Measurements from ENCODE around the gene B3GALT6.
"Not testable (repeated sequence)": the region's sequence is repeated elsewhere in the genome, so short reads cannot be mapped to it uniquely, and the experiment has no call there.

Gene B3GALT6

GRCh38 chr1:1246577-1247340 lies 14.7 kb downstream of the B3GALT6 start, which contains the start of gene C1QTNF12:
TSS of gene C1QTNF12 (minus strand) at chr1:1246722. CDS start at chr1:1246690, 32 bp downstream.
- no peak for DNase-seq

- DNase-seq, result no peak
Observed at GRCh38 chr1:1247341-1247913, 15.4 kb downstream of the B3GALT6 start.

GRCh38 chr1:1248009-1248913 lies 16.2 kb downstream of the B3GALT6 start:
- not testable (repeated sequence) for DNase-seq

- no peak for DNase-seq
Observed at GRCh38 chr1:1250786-1251284, 18.8 kb downstream of the B3GALT6 start.

- DNase-seq, result no peak
Observed at GRCh38 chr1:1253314-1253713, 21.3 kb downstream of the B3GALT6 start.

- no peak for DNase-seq
Observed at GRCh38 chr1:1253972-1254666, 22.1 kb downstream of the B3GALT6 start.

GRCh38 chr1:1254667-1254998 lies 22.6 kb downstream of the B3GALT6 start:
- DNase-seq, result no peak

GRCh38 chr1:1255078-1255477 lies 23.0 kb downstream of the B3GALT6 start:
- DNase-seq, result no peak

- no peak for DNase-seq
Observed at GRCh38 chr1:1255611-1256010, 23.6 kb downstream of the B3GALT6 start.

GRCh38 chr1:1256956-1257871 lies 25.2 kb downstream of the B3GALT6 start:
- DNase-seq, result no peak

GRCh38 chr1:1259119-1259488 lies 27.1 kb downstream of the B3GALT6 start:
- DNase-seq, result no peak

- DNase-seq, result no peak
Observed at GRCh38 chr1:1259540-1259939, 27.5 kb downstream of the B3GALT6 start.

- DNase-seq, result no peak
Observed at GRCh38 chr1:1259951-1260600, 28.0 kb downstream of the B3GALT6 start.

- no peak for DNase-seq
Observed at GRCh38 chr1:1260843-1261560, 29.0 kb downstream of the B3GALT6 start.

- no peak for DNase-seq
Observed at GRCh38 chr1:1262071-1262470, 30.0 kb downstream of the B3GALT6 start.

GRCh38 chr1:1262758-1263157 lies 30.7 kb downstream of the B3GALT6 start:
- no peak for DNase-seq

GRCh38 chr1:1264026-1264425 lies 32.0 kb downstream of the B3GALT6 start:
- DNase-seq, result no peak

- DNase-seq, result no peak
Observed at GRCh38 chr1:1264868-1265272, 32.8 kb downstream of the B3GALT6 start.

- DNase-seq, result no peak
Observed at GRCh38 chr1:1267488-1268283, 35.6 kb downstream of the B3GALT6 start.

- no peak for DNase-seq
Observed at GRCh38 chr1:1268284-1268682, 36.2 kb downstream of the B3GALT6 start.
